Spinal cord (tissue), 10 donors: ENCODE measurements around the gene KIAA0513. TPM values are rescaled to one million over a fixed set of nuclear protein-coding genes. Genes with fewer than 3 reads are reported as not detected.
"Not testable (repeated sequence)": the region's sequence is repeated elsewhere in the genome, so short reads cannot be mapped to it uniquely, and the experiment has no call there.

Experiments
- DNase-seq, 6 donors: peaks; one replicate each; pipeline versions ENCODE4 v3.0.0 to v3.0.0-alpha.2; 2013 to 2015; ENCODE audit warnings: low spot score in 6 of 6, low read depth in 4 of 6
- H3K27ac ChIP-seq: one replicate; pipeline ENCODE4 v1.5.1; 2013; ENCODE audit warnings: low read depth, low read length, control low read depth
- H3K27me3 ChIP-seq: one replicate; pipeline ENCODE4 v1.6.1; 2013; ENCODE audit warnings: low read length; ENCODE audit not compliant: control insufficient read depth, insufficient read depth
- H3K36me3 ChIP-seq: one replicate; pipeline ENCODE4 v1.6.1; 2013; ENCODE audit warnings: low read length; ENCODE audit not compliant: control insufficient read depth, insufficient read depth
- H3K4me1 ChIP-seq: one replicate; pipeline ENCODE4 v1.6.1; 2013; ENCODE audit warnings: low read length; ENCODE audit not compliant: control insufficient read depth, insufficient read depth
- H3K4me3 ChIP-seq: one replicate; pipeline ENCODE4 v1.5.1; 2013; ENCODE audit warnings: low read depth, low read length, control low read depth
- H3K9me3 ChIP-seq: one replicate; pipeline ENCODE4 v1.6.1; 2013; ENCODE audit warnings: low read length; ENCODE audit not compliant: control insufficient read depth, insufficient read depth
- WGBS: methylation state at CpG from one replicate; pipeline ENCODE4 v1.1.5; 2013; ENCODE audit warnings: missing lambda C conversion rate; ENCODE audit not compliant: insufficient coverage; 5-methylcytosine and 5-hydroxymethylcytosine counted together
- polyA plus RNA-seq, 2 donors: library from polyadenylated mRNA; unstranded; fragments of 120-200 nt; gene quantifications; one replicate each; pipeline ENCODE4 v1.2.1, GENCODE V29; 2013; ENCODE audit not compliant: insufficient read length in 2 of 2
- total RNA-seq, 2 donors: library from RNA; depleted of rRNA in 1 of 2; stranded (reverse); fragments of 120-200 nt in 1 of 2; fragments of >200 nt in 1 of 2; gene quantifications; one replicate each; pipeline versions ENCODE4 v1.2.3 to v1.2.4, GENCODE V29; 2013 to 2014
- donor health status: healthy.

KIAA0513 gene
- total and polyA plus RNA-seq, 4 donors = 18.4 to 40.9 (median 40.0) TPM

DNA sequence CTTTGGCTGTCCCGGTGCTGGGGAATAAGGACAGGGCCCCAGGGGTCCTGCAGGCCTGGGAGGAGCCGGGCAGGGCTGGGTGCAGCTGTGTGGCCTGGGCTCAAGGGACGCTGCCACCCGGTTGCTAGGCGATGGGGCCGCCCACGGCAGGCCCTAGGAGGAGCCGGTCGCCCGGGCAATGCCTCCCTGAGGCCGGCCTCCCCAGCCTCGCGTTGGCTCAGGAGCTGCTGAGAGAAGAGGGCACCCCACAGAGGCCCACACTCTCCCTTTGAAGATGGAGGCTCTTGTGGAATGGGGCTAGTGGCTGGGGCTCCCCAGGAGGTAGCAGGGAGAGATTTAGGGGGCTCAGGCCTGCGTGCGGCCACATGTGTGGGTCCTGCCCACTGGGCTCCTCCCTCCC, 84.8 kb downstream of the KIAA0513 start, which contains the start of gene CIBAR2:
Gene CIBAR2, minus strand, starts transcription at position 109 of the 400 bp plus-strand sequence. CDS start 120 bp downstream, outside the sequence.
- H3K36me3 ChIP-seq = no peaks in the 10 kb centered on the region
- WGBS = 35% methylated on average over 15 of the region's 15 CpGs
- no peaks in the 10 kb centered on the region for H3K27me3 ChIP-seq
- no peak within 1 kb of the TSS for H3K27ac ChIP-seq
- no peak within 1 kb of the TSS for H3K4me3 ChIP-seq
- no peak for DNase-seq
- H3K4me1 ChIP-seq = peaks cover 25% of the 10 kb centered on the region
- no peaks in the 10 kb centered on the region for H3K9me3 ChIP-seq

DNA sequence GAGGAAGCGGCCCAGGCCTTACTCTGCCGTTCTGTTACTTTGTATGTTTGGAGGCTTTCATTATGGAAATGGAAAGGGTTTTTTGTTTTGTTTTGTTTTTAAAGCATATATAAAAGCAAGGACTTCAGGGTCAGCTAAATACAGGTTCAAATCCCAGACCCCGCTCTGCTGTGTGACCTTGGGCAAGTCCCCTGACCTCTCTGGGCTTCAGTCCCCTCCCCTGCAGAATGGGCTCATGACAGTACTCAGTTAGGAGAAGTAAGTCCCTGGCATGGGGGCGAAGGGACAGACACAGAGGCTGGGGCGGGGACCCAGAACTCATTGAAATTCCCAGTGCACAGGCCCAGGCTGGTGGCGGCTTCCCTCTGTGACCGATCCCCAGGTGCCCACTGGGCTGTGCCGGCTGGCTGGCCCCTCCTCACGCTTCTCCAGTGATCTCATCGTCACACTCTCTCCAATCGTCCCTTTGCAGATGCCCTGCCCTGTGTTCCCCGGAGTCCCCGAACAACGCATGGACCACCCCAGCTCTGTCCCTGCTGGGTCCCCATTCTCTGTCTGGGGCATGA, 85.7 kb downstream of the KIAA0513 start:
- no peak overlapping the region for H3K27ac ChIP-seq
- peaks cover 25% of the 10 kb centered on the region for H3K4me1 ChIP-seq
- DNase-seq = no peak
- no peaks in the 10 kb centered on the region for H3K9me3 ChIP-seq
- H3K36me3 ChIP-seq = no peaks in the 10 kb centered on the region
- WGBS = 68% methylated on average over 13 of the region's 14 CpGs
- H3K27me3 ChIP-seq = no peaks in the 10 kb centered on the region
- no peak overlapping the region for H3K4me3 ChIP-seq

DNA sequence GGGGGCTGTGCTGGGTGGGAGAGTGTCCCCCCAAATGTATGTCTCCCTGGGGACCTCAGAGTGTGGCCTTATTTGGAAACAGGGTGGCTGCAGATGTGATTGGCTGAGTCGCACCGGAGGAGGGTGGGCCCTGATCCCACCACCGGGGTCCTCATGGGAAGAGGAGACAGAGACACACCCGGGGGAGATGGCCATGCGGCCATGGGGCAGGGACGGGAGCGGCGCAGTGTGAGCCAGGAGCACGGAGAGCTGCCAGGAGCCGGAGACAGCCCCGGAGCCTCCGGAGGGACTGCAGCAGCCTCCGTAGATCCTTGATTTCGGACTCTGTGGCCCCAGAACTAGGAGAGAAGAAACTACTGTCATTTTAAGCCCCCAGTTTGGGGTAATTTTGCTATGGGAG, 86.3 kb downstream of the KIAA0513 start:
- Histone ChIP-seq H3K9me3 (no peaks in the 10 kb centered on the region), H3K27ac (no peak overlapping the region), H3K4me1 (peaks cover 25% of the 10 kb centered on the region), H3K36me3 (no peaks in the 10 kb centered on the region), H3K27me3 (no peaks in the 10 kb centered on the region), H3K4me3 (no peak overlapping the region)
- DNase-seq = no peak
- WGBS = 85% methylated on average over 14 of the region's 14 CpGs

DNA sequence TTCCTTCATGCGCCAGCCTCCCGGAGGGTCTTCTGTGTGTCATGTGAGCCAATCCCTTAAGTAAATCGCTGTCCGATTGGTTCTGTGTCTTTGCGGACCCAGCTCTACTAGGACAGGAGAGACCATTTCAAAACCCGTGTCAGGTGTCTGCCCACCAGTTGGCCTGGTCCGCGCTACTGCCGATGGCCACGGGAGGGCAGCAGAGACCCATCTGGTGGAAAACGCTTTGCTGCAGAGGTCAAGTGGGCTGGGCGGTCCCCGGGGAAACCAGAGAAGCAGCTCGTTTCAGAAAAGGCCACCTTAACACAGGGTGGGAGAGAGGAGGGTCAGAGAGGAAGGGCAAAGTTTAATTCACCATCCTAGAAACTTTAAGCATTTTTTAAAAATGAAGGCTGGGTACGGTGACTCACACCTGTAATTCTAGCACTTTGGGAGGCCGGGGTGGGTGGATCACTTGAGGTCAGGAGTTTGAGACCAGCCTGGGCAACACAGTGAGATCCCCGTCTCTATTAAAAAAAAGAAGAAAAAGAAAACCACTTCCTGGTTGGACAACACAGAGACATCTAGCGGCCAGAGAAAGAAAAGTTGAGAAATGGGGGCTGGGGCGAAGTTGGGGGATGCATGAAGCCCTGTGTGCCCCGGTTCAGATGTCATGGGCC, 87.4 kb downstream of the KIAA0513 start:
- peaks cover 25% of the 10 kb centered on the region for H3K4me1 ChIP-seq
- H3K4me3 ChIP-seq = no peak overlapping the region
- no peaks in the 10 kb centered on the region for H3K27me3 ChIP-seq
- H3K9me3 ChIP-seq = no peaks in the 10 kb centered on the region
- no peaks in the 10 kb centered on the region for H3K36me3 ChIP-seq
- 5% methylated on average over 13 of the region's 20 CpGs for WGBS
- DNase-seq = peak in 5 of 6 donors; percentile 52 to 91 (median 64)
- H3K27ac ChIP-seq = no peak overlapping the region

DNA sequence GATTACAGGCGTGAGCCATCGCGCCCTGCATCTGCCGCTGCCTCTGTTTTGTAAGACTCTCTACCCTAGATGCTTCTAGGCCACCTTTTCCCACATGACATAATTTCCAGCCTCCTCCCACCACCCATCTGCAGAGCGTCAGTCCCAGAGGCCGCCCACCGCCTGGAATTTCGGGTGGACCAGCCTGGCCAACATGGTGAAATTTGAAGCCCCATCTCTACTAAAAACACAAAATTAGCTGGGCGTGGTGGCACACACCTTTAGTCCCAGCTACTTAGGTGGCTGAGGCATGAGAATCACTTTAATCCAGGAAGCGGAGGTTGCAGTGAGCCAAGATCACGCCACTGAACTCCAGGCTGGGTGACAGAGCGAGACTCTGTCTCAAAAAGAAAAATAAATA, 89.8 kb downstream of the KIAA0513 start:
- Histone ChIP-seq H3K4me1 (peaks cover 22% of the 10 kb centered on the region), H3K4me3 (no peak overlapping the region), H3K9me3 (no peaks in the 10 kb centered on the region), H3K27me3 (no peaks in the 10 kb centered on the region), H3K27ac (no peak overlapping the region), H3K36me3 (no peaks in the 10 kb centered on the region)
- 97% methylated on average over 7 of the region's 12 CpGs for WGBS
- DNase-seq = no peak

DNA sequence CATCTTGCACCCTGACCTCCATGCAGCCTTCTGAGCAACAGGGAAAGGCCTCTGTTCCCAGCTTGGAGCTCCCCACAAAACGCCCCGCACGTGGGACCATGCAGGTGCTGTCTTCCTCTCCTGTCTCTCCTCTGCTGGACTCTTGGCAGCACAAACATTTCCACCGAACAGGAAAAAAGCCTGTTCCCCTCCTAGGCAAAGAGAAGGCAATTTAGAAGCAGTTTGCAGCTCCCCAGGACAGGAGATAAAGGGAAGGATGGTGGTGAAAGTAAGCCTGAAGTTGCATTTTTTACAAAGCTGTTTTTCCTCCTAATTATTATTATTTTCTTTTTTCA, 92.4 kb downstream of the KIAA0513 start:
- 64% methylated on average over 3 of the region's 4 CpGs for WGBS
- Histone ChIP-seq H3K36me3 (no peaks in the 10 kb centered on the region), H3K4me3 (no peak overlapping the region), H3K27me3 (no peaks in the 10 kb centered on the region), H3K27ac (no peak overlapping the region), H3K9me3 (no peaks in the 10 kb centered on the region), H3K4me1 (peaks cover 21% of the 10 kb centered on the region)
- DNase-seq = no peak

DNA sequence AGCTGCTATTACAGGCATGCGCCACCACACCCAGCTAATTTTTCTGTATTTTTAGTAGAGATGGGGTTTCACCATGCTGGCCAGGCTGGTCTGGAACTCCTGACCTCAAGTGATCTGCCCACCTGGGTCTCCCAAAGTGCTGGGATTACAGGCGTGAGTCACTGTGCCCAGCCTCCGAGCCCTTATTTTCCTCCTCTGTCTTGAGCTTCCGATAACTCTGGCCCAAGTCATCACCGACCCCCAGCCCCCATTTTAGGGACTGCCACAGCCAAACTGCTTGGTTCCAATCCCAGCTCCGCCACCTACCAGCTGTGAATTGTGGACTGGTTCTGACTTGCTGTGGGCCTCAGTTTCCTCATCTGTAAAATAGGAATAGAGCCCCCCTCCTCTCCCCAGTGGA, 95.8 kb downstream of the KIAA0513 start:
- Histone ChIP-seq H3K27ac (peak overlapping the region; percentile 47), H3K4me1 (peaks cover 34% of the 10 kb centered on the region)
- H3K36me3 ChIP-seq, H3K27me3 ChIP-seq, DNase-seq, H3K9me3 ChIP-seq, H3K4me3 ChIP-seq: not testable (repeated sequence)
- 97% methylated on average over 3 of the region's 6 CpGs for WGBS

DNA sequence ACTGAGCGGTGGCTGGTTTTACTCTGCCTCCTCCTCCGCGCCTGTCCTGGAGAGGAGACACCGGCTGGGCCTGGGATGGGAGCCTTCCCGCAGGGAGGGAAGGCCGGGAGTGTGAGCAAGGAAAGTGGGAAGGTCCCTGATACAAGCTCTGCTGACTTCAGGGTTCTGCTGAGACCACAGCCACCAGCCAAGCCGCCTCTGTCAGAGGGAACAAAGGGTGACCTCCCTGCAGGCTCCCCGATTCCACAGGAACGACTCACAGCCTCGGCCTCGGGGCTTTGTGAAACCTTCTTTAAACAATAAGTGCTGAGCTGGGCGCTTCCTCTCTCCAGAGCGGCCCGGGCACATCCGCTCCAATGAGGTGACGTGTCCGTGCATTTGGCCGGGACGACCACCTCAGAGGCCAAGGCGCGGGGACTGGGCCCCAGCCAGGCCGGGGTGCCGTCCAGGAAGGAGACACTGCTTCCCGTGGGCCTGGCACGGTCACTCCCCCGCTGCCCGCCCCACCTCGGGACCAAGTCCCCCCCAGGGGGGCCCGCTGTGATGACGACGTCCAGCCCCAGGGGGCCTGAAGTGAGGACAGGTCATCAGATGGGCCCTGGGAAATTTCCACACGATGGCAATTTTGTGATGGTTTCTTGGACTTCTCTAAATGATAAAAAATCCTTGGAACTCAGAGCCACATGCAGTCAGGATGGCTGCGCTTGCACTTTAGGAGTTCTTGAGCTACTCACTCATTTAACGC, 96.5 kb downstream of the KIAA0513 start:
- Histone ChIP-seq H3K4me3 (no peak overlapping the region), H3K27me3 (no peaks in the 10 kb centered on the region), H3K4me1 (peaks cover 34% of the 10 kb centered on the region), H3K27ac (peak overlapping the region; percentile 48), H3K36me3 (no peaks in the 10 kb centered on the region), H3K9me3 (no peaks in the 10 kb centered on the region)
- WGBS = 54% methylated on average over 27 of the region's 34 CpGs
- peak in 1 of 6 donors; percentile 63 for DNase-seq

DNA sequence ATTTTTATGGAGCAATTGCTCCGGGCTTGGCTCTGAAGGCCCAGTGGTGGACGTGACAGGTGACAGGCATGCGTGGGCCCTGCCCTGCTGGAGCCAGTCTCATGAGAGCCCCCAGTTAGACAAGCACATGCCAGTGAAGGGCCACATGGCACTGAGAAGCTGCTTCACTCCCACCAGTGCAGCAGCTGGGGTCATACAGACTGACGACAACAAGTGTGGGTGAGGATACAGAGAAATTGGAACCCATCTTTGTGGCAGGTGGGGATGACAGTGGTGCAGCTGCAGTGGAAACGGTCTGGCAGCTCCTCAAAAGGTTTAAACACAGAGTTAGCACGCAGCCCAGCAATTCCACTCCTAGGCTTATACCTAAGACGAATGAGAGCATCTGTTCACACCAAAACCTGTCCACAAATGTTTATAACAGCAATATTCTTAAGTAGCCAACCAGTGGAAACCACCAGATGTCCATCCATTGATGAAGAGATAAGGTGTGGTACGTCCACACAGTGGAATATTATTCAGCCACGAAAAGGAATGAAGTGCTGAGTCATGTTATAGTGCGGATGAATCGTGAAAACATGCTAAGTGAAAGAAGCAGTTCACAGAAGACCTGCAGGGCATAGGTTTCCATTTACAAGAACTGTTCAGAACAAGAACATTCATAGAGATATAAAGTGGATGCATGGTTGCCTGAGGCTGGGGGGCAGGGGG, 97.2 kb downstream of the KIAA0513 start:
- WGBS = 93% methylated on average over 8 of the region's 11 CpGs
- Histone ChIP-seq H3K27me3 (no peaks in the 10 kb centered on the region), H3K27ac (no peak overlapping the region), H3K9me3 (no peaks in the 10 kb centered on the region), H3K4me1 (peaks cover 34% of the 10 kb centered on the region), H3K36me3 (no peaks in the 10 kb centered on the region), H3K4me3 (no peak overlapping the region)
- no peak for DNase-seq
